Measurements from ENCODE around the gene FIGN. TPM values are rescaled to one million over a fixed set of nuclear protein-coding genes. Genes with fewer than 3 reads are reported as not detected.

FIGN gene
- total RNA-seq, 1 donor from 2014 or later: 0.99 TPM

GRCh38 chr2:163570391-163570790 is 165.4 kb downstream of the FIGN start:
- no peak for DNase-seq (ENCODE audit: low read depth, low spot score)

GRCh38 chr2:163565192-163565591 is 170.6 kb downstream of the FIGN start:
- DNase-seq (ENCODE audit: low read depth, low spot score): no peak

- no peak for DNase-seq (ENCODE audit: low read depth, low spot score)
These were observed 171.6 kb downstream of the FIGN start for GRCh38 chr2:163564236-163564635.

GRCh38 chr2:163563336-163563735 is 172.5 kb downstream of the FIGN start:
- DNase-seq (ENCODE audit: low read depth, low spot score): no peak

- DNase-seq (ENCODE audit: low read depth, low spot score): no peak
These were observed 177.4 kb downstream of the FIGN start for GRCh38 chr2:163558251-163559021.

GRCh38 chr2:163556511-163556910 is 179.3 kb downstream of the FIGN start:
- DNase-seq (ENCODE audit: low read depth, low spot score): no peak

- DNase-seq (ENCODE audit: low read depth, low spot score): no peak
These were observed 180.9 kb downstream of the FIGN start for GRCh38 chr2:163554864-163555263.

GRCh38 chr2:163553601-163554000 is 182.2 kb downstream of the FIGN start:
- peak; percentile 59 for DNase-seq (ENCODE audit: low read depth, low spot score)

- no peak for DNase-seq (ENCODE audit: low read depth, low spot score)
These were observed 183.1 kb downstream of the FIGN start for GRCh38 chr2:163552758-163553157.

- DNase-seq (ENCODE audit: low read depth, low spot score): no peak
These were observed 184.0 kb downstream of the FIGN start for GRCh38 chr2:163551616-163552373.

GRCh38 chr2:163548970-163549369 is 186.8 kb downstream of the FIGN start:
- DNase-seq (ENCODE audit: low read depth, low spot score): no peak

Data from pulmonary artery endothelial cell (primary cell).